Duodenal mucosa (tissue), 2 donors: ENCODE data around the gene MED9.
A peak's percentile ranks its signal among the peaks of the same experiment; 100 is the strongest.

Source experiments
- H3K27ac ChIP-seq: one replicate; pipeline ENCODE4 v1.7.0; 2013; ENCODE audit warnings: low read depth, low read length
- H3K27me3 ChIP-seq, 2 donors: one replicate each; pipeline ENCODE4 v1.7.0; 2013; ENCODE audit warnings: low read length in 2 of 2, control low read depth in 1 of 2; ENCODE audit not compliant: insufficient read depth in 2 of 2, control insufficient read depth in 1 of 2
- H3K36me3 ChIP-seq, 2 donors: one replicate each; pipeline ENCODE4 v1.7.0; 2013; ENCODE audit warnings: low read length in 2 of 2, control low read depth in 1 of 2; ENCODE audit not compliant: insufficient read depth in 2 of 2, control insufficient read depth in 1 of 2
- H3K4me1 ChIP-seq, 2 donors: one replicate each; pipeline ENCODE4 v1.7.0; 2013; ENCODE audit warnings: low read length in 2 of 2, control low read depth in 1 of 2; ENCODE audit not compliant: insufficient read depth in 2 of 2, control insufficient read depth in 1 of 2
- H3K4me3 ChIP-seq, 2 donors: one replicate each; pipeline ENCODE4 v1.7.0; 2013; ENCODE audit warnings: low read length in 2 of 2, low read depth in 1 of 2
- H3K9ac ChIP-seq, 2 donors: one replicate each; pipeline ENCODE4 v1.7.0; 2013; ENCODE audit warnings: low read length in 2 of 2, low read depth in 1 of 2
- H3K9me3 ChIP-seq, 2 donors: one replicate each; pipeline ENCODE4 v1.7.0; 2013; ENCODE audit warnings: low read length in 2 of 2, control low read depth in 1 of 2; ENCODE audit not compliant: control insufficient read depth in 1 of 2

MED9 gene

DNA sequence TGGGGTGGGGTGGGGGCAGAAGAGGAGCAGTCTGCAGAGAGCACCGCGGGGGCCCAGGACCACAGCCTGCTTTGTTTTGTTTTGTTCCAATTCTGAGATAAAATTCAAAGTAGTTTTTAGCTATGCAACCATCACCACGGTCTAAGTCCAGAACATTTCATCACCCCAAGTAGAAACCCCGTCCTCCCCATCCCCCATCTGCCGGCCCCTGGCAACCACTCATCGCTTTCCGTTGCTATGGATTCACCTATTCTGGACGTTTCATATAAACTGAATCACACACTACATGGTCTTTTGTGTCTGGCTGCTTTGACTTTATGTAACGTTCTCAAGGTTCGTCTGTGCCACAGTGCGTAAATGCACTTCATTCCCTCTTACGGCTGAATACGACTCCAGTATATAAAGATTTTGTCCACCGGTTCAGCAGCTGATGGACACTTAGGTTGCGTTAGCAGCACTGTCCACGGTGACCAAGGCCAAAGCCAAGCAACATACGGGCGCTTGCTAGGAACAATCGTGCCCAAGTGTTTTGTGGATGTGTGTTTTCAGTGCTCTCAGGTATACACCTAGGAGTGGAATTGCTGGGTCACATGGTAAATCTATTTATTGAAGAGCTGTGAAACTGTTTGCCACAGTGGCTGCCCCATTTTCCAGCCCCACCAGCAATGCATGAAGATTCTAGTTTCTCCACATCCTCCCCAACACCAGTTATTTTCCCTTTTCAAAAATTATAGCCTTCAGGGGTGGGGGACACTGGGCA lies 47.1 kb downstream of the MED9 start:
- H3K27ac ChIP-seq = no peak overlapping the region
- H3K36me3 ChIP-seq = no peaks in the 10 kb centered on the region
- no peak overlapping the region for H3K9ac ChIP-seq
- H3K4me3 ChIP-seq = no peak overlapping the region
- no peaks in the 10 kb centered on the region for H3K9me3 ChIP-seq
- H3K4me1 ChIP-seq = peaks cover 14 to 15% of the 10 kb centered on the region in 2 donors
- H3K27me3 ChIP-seq = no peaks in the 10 kb centered on the region

DNA sequence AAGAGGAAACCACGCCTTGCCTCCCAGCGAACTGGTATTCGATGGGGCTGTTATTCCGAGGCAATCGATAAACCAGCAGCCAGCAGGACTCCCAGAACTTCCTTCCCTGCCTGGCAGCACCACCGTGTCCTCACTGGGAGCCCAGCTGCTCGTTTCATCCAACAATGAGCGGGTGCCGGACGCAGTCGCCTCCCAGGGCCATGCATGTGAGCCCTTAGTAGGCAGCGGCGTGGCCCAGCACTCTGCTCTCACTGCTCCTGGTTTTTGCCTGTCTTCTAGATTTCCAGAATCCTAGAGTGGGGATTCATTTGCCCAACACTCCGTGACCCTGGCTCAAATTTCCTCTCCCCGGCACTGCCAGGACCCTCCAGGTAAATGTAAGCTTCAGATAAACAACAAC lies 48.5 kb downstream of the MED9 start:
- H3K4me3 ChIP-seq = no peak overlapping the region
- no peak overlapping the region for H3K9ac ChIP-seq
- no peak overlapping the region for H3K27ac ChIP-seq

DNA sequence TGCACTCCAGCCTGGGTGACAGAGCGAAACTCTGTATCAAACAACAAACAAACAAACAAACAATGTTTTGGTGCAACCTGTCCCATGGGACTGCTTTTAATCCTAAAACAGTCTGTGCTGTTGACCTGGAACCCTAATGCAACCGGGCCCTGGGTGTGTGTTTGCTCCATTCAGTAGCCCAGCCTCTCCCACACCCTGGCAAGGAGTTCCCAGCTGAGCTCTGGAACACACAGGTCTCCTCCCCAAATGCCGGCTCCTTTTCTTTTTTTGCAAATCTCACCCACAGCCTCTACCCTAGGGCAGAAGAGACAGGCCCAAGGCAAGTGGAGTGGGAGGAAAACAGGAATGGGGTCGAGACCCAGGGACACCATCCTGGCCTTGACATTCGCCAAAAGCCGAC lies 49.2 kb downstream of the MED9 start:
- Histone ChIP-seq H3K27ac (no peak overlapping the region), H3K9me3 (no peaks in the 10 kb centered on the region), H3K4me1 (peaks cover 18 to 23% of the 10 kb centered on the region in 2 donors), H3K4me3 (no peak overlapping the region), H3K27me3 (no peaks in the 10 kb centered on the region), H3K36me3 (no peaks in the 10 kb centered on the region), H3K9ac (peak overlapping the region in 1 of 2 donors; percentile 6)

More for the DNA sequence above, 48.5 kb downstream of the MED9 start:
- H3K27me3 ChIP-seq = no peaks in the 10 kb centered on the region
- peaks cover 18 to 23% of the 10 kb centered on the region in 2 donors for H3K4me1 ChIP-seq
- H3K9me3 ChIP-seq = no peaks in the 10 kb centered on the region
- no peaks in the 10 kb centered on the region for H3K36me3 ChIP-seq

DNA sequence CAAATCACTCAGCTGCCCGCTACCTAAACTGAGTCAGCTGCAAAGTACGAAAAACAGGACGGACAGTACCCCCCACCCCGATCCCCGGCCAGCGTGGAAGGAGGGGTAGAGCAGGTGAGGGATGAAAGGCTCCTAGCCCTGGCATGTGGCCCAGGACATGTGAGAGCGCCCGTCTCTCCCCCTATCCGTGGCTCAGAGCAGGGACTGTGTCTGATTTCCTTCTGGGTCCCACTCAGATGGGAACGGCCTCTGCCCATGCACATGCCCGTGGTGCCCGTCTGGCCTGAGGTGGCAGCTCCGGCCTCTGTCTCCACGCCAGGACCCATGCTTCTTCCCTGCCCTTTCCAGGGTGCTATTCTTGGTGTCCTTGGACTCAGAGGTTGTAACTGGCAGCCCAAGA lies 49.6 kb downstream of the MED9 start:
- Histone ChIP-seq H3K4me1 (peaks cover 18 to 23% of the 10 kb centered on the region in 2 donors), H3K9me3 (no peaks in the 10 kb centered on the region), H3K9ac (peak overlapping the region in 1 of 2 donors; percentile 6), H3K36me3 (no peaks in the 10 kb centered on the region), H3K4me3 (no peak overlapping the region), H3K27me3 (no peaks in the 10 kb centered on the region), H3K27ac (no peak overlapping the region)

DNA sequence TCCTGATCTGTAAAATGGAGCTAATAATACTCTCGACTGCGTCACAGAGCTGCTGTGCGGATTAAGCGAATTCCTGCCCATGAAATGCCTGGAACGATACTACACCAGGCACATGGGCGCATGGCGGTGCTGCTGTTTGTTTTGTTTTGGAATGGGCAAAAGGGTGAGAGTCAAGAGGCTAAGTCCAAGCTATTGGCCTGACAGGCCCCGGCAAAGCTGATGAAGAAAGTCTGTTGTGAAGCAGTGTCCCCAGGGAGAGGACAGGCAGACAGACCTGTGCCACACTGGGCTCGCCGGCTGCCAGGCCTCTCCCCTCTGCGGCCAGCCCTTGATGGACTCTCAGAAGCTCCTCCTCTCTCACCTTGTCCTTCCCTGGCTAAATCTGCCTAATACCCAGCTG lies 50.7 kb downstream of the MED9 start:
- Histone ChIP-seq H3K9me3 (no peaks in the 10 kb centered on the region), H3K27ac (no peak overlapping the region), H3K4me3 (no peak overlapping the region), H3K27me3 (no peaks in the 10 kb centered on the region), H3K9ac (no peak overlapping the region), H3K4me1 (peaks cover 18 to 23% of the 10 kb centered on the region in 2 donors), H3K36me3 (no peaks in the 10 kb centered on the region)

DNA sequence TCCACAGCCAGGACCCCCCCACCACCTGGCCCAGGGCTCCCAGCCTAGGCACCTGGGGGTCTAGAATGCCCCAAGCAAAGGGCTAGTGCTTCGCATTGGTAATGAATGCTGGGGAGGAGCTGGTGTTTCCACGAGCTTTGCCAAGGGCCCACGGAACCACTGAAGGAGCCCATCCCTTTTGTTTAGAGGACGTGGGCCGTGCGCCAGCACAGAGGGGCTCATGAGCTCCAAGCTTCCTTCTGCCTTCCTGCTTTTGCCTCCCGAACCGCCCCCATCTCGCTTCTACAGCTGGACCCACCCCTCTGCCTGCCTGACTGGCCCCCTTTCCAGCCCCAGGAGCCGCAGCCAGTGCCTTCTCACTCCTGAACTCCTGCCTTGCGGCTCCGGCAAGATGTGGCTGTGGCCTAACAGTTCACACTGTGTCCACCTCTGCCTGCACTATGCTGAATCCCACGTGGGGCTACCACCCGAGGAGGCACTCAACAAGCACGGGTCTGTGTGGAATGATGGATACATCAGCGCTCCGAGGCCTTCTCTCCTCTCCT lies 51.2 kb downstream of the MED9 start:
- no peak overlapping the region for H3K9ac ChIP-seq
- no peak overlapping the region for H3K4me3 ChIP-seq
- no peaks in the 10 kb centered on the region for H3K9me3 ChIP-seq
- H3K4me1 ChIP-seq = peaks cover 18 to 23% of the 10 kb centered on the region in 2 donors
- H3K27ac ChIP-seq = no peak overlapping the region
- no peaks in the 10 kb centered on the region for H3K36me3 ChIP-seq
- no peaks in the 10 kb centered on the region for H3K27me3 ChIP-seq

DNA sequence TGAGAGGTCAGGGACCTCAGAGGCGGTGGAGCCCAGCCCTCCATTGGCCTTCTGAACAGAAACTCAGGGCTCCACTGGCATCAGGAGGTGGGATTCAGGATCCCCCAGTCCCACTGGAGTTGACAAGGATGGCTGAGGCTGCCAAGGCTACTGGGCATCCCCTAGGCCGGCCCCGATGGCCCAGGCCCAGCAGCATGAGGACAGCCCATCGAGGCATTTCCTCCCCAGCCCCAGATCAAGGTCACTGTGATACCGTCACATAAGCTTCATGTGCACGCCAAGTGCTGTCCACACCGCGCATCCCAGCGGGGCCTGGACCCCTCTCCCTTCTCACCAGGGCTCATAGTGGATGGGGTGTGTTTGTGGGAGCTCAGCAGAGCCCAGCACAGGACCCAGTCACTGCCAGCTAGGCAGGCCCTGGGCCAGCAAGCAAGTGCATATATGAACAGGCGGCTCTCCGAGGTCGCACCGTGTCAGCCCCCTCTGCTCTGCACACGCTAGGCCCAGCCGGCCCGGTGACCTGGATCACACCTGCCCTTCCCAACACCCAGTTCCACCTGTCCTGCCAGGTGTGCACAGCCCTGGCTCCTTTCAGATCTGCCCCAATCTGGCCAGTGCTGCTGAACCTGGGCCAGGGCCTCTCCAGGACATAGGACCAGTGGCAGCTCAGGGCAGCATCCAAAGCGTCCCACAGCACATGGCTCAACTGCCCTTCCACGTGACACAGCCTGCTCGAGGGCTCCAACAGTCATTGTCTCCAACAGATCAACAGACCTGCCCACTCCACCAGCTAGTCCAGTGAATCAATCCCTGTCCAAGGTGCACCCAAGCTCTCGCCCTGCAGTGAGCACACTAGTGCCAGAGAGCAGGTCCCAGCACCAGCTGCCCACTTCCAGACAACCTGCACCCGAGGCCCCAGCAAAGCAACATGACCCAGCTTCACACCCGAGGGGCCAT lies 52.2 kb downstream of the MED9 start:
- Histone ChIP-seq H3K36me3 (no peaks in the 10 kb centered on the region), H3K27me3 (no peaks in the 10 kb centered on the region), H3K4me1 (peaks cover 18 to 19% of the 10 kb centered on the region in 2 donors), H3K27ac (no peak overlapping the region), H3K4me3 (no peak overlapping the region), H3K9ac (no peak overlapping the region), H3K9me3 (no peaks in the 10 kb centered on the region)

DNA sequence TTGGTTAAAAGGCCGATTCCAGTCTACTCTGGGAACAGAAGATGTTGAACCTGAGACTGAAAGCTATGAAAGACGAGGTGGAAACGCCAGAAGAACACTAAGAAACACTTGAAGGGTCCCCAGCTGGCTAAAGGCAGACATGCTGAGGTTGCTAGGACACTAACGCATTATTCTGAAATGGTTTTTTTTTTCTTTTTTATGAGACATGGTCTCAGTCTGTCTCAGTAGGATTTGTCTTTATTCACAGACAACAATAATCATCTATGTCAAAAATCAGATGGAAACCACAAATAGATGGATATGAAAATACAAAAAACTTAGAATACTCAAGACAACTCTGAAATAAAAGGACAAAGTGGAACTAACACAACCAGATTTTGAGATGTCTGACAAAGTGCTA lies 54.4 kb downstream of the MED9 start:
- Histone ChIP-seq H3K27me3 (no peaks in the 10 kb centered on the region), H3K4me3 (no peak overlapping the region), H3K36me3 (no peaks in the 10 kb centered on the region), H3K9ac (no peak overlapping the region), H3K27ac (no peak overlapping the region), H3K9me3 (no peaks in the 10 kb centered on the region), H3K4me1 (peaks cover 11 to 13% of the 10 kb centered on the region in 2 donors)

DNA sequence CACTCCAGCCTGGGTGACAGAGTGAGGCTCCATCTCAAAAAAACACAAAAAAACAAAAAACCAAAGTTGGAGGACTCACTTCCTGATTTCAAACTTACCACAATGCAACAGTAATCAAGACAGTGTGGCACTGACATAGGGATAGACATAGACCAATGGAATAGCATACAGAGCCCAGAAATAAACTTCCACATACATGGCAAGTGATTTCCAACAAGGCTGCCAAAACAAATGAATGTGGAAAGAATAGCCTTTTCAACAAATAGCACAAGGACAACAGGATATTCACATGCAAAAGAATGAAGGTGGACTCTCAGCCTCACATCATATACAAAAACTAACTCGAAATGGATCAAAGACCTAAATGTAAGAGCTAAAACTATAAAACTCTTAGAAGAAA lies 56.2 kb downstream of the MED9 start:
- H3K4me3 ChIP-seq = no peak overlapping the region
- H3K9ac ChIP-seq = no peak overlapping the region
- H3K36me3 ChIP-seq = no peaks in the 10 kb centered on the region
- no peak overlapping the region for H3K27ac ChIP-seq
- H3K4me1 ChIP-seq = peaks cover 16 to 23% of the 10 kb centered on the region in 2 donors
- H3K27me3 ChIP-seq = no peaks in the 10 kb centered on the region
- no peaks in the 10 kb centered on the region for H3K9me3 ChIP-seq

DNA sequence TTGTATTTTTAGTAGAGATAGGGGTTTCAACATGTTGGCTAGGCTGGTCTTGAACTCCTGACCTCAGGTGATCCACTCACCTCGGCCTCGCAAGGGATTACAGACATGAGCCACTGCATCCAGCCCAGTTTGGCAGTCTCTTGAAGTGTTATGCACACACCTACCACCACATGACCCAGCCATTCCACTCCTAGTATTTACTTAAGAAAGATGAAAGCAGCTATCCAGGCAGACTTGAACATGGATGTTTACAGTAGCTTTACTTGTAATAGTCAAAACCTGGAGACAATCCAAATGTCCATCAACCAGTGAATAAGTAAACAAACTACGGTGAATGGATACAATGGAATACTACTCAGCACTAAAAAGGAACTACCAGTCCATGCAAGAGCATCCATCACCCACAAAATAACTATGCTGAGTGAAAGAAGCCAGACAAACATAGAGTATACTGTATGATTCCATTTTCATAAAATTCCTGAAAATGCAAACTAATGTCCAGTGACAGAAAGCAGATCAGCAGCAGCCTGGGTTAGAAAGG lies 57.2 kb downstream of the MED9 start:
- no peaks in the 10 kb centered on the region for H3K36me3 ChIP-seq
- no peak overlapping the region for H3K4me3 ChIP-seq
- H3K27ac ChIP-seq = no peak overlapping the region
- no peak overlapping the region for H3K9ac ChIP-seq
- H3K27me3 ChIP-seq = no peaks in the 10 kb centered on the region
- H3K9me3 ChIP-seq = no peaks in the 10 kb centered on the region
- H3K4me1 ChIP-seq = peaks cover 19 to 26% of the 10 kb centered on the region in 2 donors
